Stimulated activated CD4-positive, alpha-beta T cell treated with anti-CD3 and anti-CD28 coated beads, Interleukin-1b, Interleukin-23, amount 100 ng/mL, for 4 hours (primary cell): ENCODE results near the gene C1QTNF2.

Source experiments
- DNase-seq, 2 donors: peaks; one replicate each; pipeline ENCODE4 v3.0.0-alpha.2; 2020; ENCODE audit warnings: low read depth in 2 of 2

C1QTNF2 gene

GRCh38 chr5:160303690-160304089, 66.7 kb downstream of the C1QTNF2 start:
- DNase-seq, result no peak

GRCh38 chr5:160298189-160298588, 72.2 kb downstream of the C1QTNF2 start:
- DNase-seq, result no peak

- DNase-seq, result no peak
These were observed 72.7 kb downstream of the C1QTNF2 start for GRCh38 chr5:160297776-160298175.
